Upper lobe of right lung (tissue), 1 donor: Measurements from ENCODE around the gene HHIPL1. TPM values are rescaled to one million over a fixed set of nuclear protein-coding genes. Genes with fewer than 3 reads are reported as not detected.

Source experiments
- ATAC-seq: fragments of 200-7000 bp; cut with Tn5 transposase; one replicate; pipeline ENCODE4 v1.9.1; 2020; ENCODE audit warnings: mild to moderate bottlenecking, moderate library complexity
- DNase-seq: peaks from one replicate; pipeline ENCODE4 v3.0.0-alpha.2; 2020
- H3K27ac ChIP-seq: fragments of 200-600 bp; one replicate; pipeline ENCODE4 v1.8.0; 2022
- H3K27me3 ChIP-seq: fragments of 200-600 bp; one replicate; pipeline ENCODE4 v1.8.0; 2022; ENCODE audit warnings: mild to moderate bottlenecking
- H3K36me3 ChIP-seq: fragments of 200-600 bp; one replicate; pipeline ENCODE4 v1.8.0; 2022
- H3K4me1 ChIP-seq: fragments of 200-600 bp; one replicate; pipeline ENCODE4 v1.8.0; 2022
- H3K4me3 ChIP-seq: fragments of 200-600 bp; one replicate; pipeline ENCODE4 v1.8.0; 2022; ENCODE audit warnings: mild to moderate bottlenecking
- H3K9me3 ChIP-seq: fragments of 200-600 bp; one replicate; pipeline ENCODE4 v1.8.0; 2022
- intact Hi-C: fragments of 100-400 bp; cut with DNase I; formaldehyde crosslinking; loops from one replicate; pipeline ENCODE4 v1.11.0; 2022
- total RNA-seq: library from RNA; stranded (reverse); fragmentation: NEBNext Ultra II Directional; extraction: Animal tissue kit (Norgen Biotek cat#: 25700); gene quantifications from one replicate; pipeline ENCODE4 v1.2.1, GENCODE V29; 2021
- TF ChIP-seq, protein P1 (sequence below): fragments of 200-600 bp; IDR thresholded peaks from one replicate; pipeline ENCODE4 v1.8.0; 2022; ENCODE audit warnings: antibody characterized with exemption
- donor health status: DM: no; HTN: yes; CAD: no; lungs with severe emphysema.

HHIPL1 gene
- total RNA-seq, 1 donor from 2014 or later, result 1.6 TPM

GRCh38 chr14:99696929-99697328 lies 52.0 kb downstream of the HHIPL1 start:
- Histone ChIP-seq H3K36me3 (no peaks in the 10 kb centered on the region), H3K4me3 (no peak overlapping the region), H3K4me1 (peaks cover 3% of the 10 kb centered on the region), H3K9me3 (no peaks in the 10 kb centered on the region), H3K27ac (no peak overlapping the region), H3K27me3 (no peaks in the 10 kb centered on the region)
- intact Hi-C loops, result no loop called here
- DNase-seq (no peak), ATAC-seq (no peak)
- TF ChIP-seq, protein P1, sequence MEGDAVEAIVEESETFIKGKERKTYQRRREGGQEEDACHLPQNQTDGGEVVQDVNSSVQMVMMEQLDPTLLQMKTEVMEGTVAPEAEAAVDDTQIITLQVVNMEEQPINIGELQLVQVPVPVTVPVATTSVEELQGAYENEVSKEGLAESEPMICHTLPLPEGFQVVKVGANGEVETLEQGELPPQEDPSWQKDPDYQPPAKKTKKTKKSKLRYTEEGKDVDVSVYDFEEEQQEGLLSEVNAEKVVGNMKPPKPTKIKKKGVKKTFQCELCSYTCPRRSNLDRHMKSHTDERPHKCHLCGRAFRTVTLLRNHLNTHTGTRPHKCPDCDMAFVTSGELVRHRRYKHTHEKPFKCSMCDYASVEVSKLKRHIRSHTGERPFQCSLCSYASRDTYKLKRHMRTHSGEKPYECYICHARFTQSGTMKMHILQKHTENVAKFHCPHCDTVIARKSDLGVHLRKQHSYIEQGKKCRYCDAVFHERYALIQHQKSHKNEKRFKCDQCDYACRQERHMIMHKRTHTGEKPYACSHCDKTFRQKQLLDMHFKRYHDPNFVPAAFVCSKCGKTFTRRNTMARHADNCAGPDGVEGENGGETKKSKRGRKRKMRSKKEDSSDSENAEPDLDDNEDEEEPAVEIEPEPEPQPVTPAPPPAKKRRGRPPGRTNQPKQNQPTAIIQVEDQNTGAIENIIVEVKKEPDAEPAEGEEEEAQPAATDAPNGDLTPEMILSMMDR, result no peak

DNA sequence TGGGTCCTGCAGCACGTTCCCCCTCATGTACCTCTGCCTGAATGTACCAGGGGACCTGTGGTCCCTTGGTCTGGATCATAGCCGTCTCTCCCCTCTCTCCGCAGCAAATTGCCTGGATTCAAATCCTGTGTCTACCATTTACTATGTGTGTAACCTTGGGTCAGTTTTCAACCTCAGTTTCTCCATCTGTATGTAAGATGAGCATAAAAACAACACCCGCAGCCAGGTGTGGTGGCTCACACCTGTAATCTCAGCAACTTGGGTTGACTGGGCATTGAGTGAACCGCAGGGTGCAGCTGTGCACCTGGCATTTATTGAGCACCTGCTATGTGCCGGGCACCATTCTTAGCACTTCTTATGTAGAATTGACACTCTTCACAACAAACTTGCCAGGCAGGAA lies 53.3 kb downstream of the HHIPL1 start:
- TF ChIP-seq, protein P1, result no peak
- no peaks in the 10 kb centered on the region for H3K36me3 ChIP-seq
- H3K9me3 ChIP-seq, result peaks cover 3% of the 10 kb centered on the region
- no peaks in the 10 kb centered on the region for H3K27me3 ChIP-seq
- no peak overlapping the region for H3K4me3 ChIP-seq
- intact Hi-C loops, result no loop called here
- H3K4me1 ChIP-seq, result peaks cover 3% of the 10 kb centered on the region
- ATAC-seq (no peak), DNase-seq (no peak)
- no peak overlapping the region for H3K27ac ChIP-seq

DNA sequence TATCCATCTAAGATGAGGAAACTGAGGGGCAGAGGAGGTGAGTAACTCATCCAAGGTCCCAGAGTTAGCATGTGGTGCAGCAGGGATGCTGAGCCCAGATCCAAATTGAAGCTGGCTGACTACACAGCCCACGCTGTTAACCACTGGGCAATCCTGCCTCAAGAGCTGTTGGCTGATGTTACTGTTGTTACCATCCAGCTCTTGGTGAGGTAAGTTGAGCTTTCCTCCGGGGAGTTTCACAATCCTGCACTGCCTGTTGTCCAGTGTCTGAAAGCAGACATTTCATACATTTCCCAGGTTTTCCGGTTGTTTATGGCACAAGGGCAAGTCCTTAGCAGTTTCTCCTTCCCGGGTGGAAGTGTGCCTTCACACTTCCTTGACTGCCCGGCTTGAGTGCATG lies 53.7 kb downstream of the HHIPL1 start:
- ATAC-seq, result no peak
- H3K27me3 ChIP-seq, result no peaks in the 10 kb centered on the region
- peaks cover 3% of the 10 kb centered on the region for H3K9me3 ChIP-seq
- no peak overlapping the region for H3K27ac ChIP-seq
- peaks cover 3% of the 10 kb centered on the region for H3K4me1 ChIP-seq
- H3K36me3 ChIP-seq, result no peaks in the 10 kb centered on the region
- H3K4me3 ChIP-seq, result no peak overlapping the region
- intact Hi-C loops, result no loop called here
- TF ChIP-seq, protein P1, result no peak
- no peak for DNase-seq

- DNase-seq (no peak), ATAC-seq (no peak)
- TF ChIP-seq, protein P1, result no peak
- H3K4me1 ChIP-seq, result peaks cover 3% of the 10 kb centered on the region
- no peak overlapping the region for H3K4me3 ChIP-seq
- H3K27ac ChIP-seq, result no peak overlapping the region
- intact Hi-C loops, result no loop called here
- no peaks in the 10 kb centered on the region for H3K27me3 ChIP-seq
- H3K9me3 ChIP-seq, result peaks cover 3% of the 10 kb centered on the region
- no peaks in the 10 kb centered on the region for H3K36me3 ChIP-seq
These were observed 54.3 kb downstream of the HHIPL1 start for GRCh38 chr14:99699085-99699760.

GRCh38 chr14:99699861-99700260 lies 54.9 kb downstream of the HHIPL1 start:
- DNase-seq (no peak), ATAC-seq (no peak)
- no peak overlapping the region for H3K4me3 ChIP-seq
- no peaks in the 10 kb centered on the region for H3K36me3 ChIP-seq
- intact Hi-C loops, result no loop called here
- peaks cover 3% of the 10 kb centered on the region for H3K4me1 ChIP-seq
- peaks cover 3% of the 10 kb centered on the region for H3K9me3 ChIP-seq
- no peak overlapping the region for H3K27ac ChIP-seq
- H3K27me3 ChIP-seq, result no peaks in the 10 kb centered on the region
- TF ChIP-seq, protein P1, result no peak

GRCh38 chr14:99700379-99700778 lies 55.5 kb downstream of the HHIPL1 start:
- TF ChIP-seq, protein P1, result no peak

More at GRCh38 chr14:99700379-99700778, 55.5 kb downstream of the HHIPL1 start:
- Histone ChIP-seq H3K36me3 (no peaks in the 10 kb centered on the region), H3K4me1 (peaks cover 3% of the 10 kb centered on the region), H3K9me3 (peaks cover 3% of the 10 kb centered on the region), H3K27ac (no peak overlapping the region), H3K4me3 (no peak overlapping the region), H3K27me3 (no peaks in the 10 kb centered on the region)
- intact Hi-C loops, result no loop called here
- no peak for ATAC-seq
- DNase-seq, result no peak
